ENCODE measurements around the gene TLCD3B.
"Not testable (repeated sequence)": the region's sequence is repeated elsewhere in the genome, so short reads cannot be mapped to it uniquely, and the experiment has no call there.

The TLCD3B gene

GRCh38 chr16:30054959-30055553 lies 24.0 kb upstream of the TLCD3B start:
- H3K27ac ChIP-seq (ENCODE audit: low read length) = no peak overlapping the region
- H3K9me3 ChIP-seq (ENCODE audit: insufficient read depth, low read depth, low read length) = no peaks in the 10 kb centered on the region
- no peaks in the 10 kb centered on the region for H3K36me3 ChIP-seq (ENCODE audit: insufficient read depth, low read depth, low read length)
- H3K4me3 ChIP-seq (ENCODE audit: low read length) = no peak overlapping the region
- no peaks in the 10 kb centered on the region; the same call in 1 of the 2 replicates for H3K27me3 ChIP-seq (ENCODE audit: insufficient read depth, low read length)
- H3K4me1 ChIP-seq (ENCODE audit: insufficient read depth, low read length) = no peaks in the 10 kb centered on the region
- H3K9ac ChIP-seq (ENCODE audit: low read depth, low read length) = no peak overlapping the region

DNA sequence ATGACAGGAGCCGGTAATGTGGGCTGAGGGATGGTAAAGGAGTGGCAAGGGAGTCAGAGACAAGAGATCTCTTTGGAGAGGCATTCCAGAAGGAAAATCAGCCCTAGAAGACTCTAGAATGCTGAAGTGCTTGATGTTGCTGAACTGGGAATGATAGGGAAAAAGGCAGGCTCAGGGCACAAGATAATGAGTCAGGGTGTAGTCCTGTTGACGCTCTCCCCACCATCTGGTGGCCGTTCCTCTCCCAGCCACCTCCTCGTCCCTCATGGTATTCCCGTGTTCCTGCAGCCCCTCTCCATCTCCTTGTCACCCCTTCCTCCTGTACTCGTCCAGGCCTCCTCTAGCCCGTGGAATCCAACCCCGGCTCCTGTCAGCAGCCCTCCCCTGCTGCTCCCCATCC lies 23.4 kb upstream of the TLCD3B start:
- no peak overlapping the region for H3K9ac ChIP-seq (ENCODE audit: low read depth, low read length)
- no peak overlapping the region for H3K27ac ChIP-seq (ENCODE audit: low read length)
- no peak overlapping the region for H3K4me3 ChIP-seq (ENCODE audit: low read length)
- H3K9me3 ChIP-seq (ENCODE audit: insufficient read depth, low read depth, low read length) = no peaks in the 10 kb centered on the region
- H3K27me3 ChIP-seq (ENCODE audit: insufficient read depth, low read length) = no peaks in the 10 kb centered on the region; the same call in 1 of the 2 replicates
- H3K4me1 ChIP-seq (ENCODE audit: insufficient read depth, low read length) = no peaks in the 10 kb centered on the region
- H3K36me3 ChIP-seq (ENCODE audit: insufficient read depth, low read depth, low read length) = no peaks in the 10 kb centered on the region

- H3K36me3 ChIP-seq (ENCODE audit: insufficient read depth, low read depth, low read length) = no peaks in the 10 kb centered on the region
- no peaks in the 10 kb centered on the region for H3K9me3 ChIP-seq (ENCODE audit: insufficient read depth, low read depth, low read length)
- no peaks in the 10 kb centered on the region for H3K4me1 ChIP-seq (ENCODE audit: insufficient read depth, low read length)
- H3K4me3 ChIP-seq (ENCODE audit: low read length) = peak overlapping the region; percentile 82
- no peak overlapping the region for H3K27ac ChIP-seq (ENCODE audit: low read length)
- H3K9ac ChIP-seq (ENCODE audit: low read depth, low read length) = peak overlapping the region; percentile 75; the same call in 1 of the 2 replicates
- H3K27me3 ChIP-seq (ENCODE audit: insufficient read depth, low read length) = no peaks in the 10 kb centered on the region; the same call in 1 of the 2 replicates
Observed at GRCh38 chr16:30053376-30054015, 22.4 kb upstream of the TLCD3B start.

GRCh38 chr16:30052671-30053372 lies 21.8 kb upstream of the TLCD3B start:
- no peak overlapping the region for H3K27ac ChIP-seq (ENCODE audit: low read length)
- H3K27me3 ChIP-seq (ENCODE audit: insufficient read depth, low read length) = no peaks in the 10 kb centered on the region; the same call in 1 of the 2 replicates
- no peaks in the 10 kb centered on the region for H3K36me3 ChIP-seq (ENCODE audit: insufficient read depth, low read depth, low read length)
- no peaks in the 10 kb centered on the region for H3K4me1 ChIP-seq (ENCODE audit: insufficient read depth, low read length)
- H3K4me3 ChIP-seq (ENCODE audit: low read length) = peak overlapping the region; percentile 82
- peak overlapping the region; percentile 75; the same call in 1 of the 2 replicates for H3K9ac ChIP-seq (ENCODE audit: low read depth, low read length)
- no peaks in the 10 kb centered on the region for H3K9me3 ChIP-seq (ENCODE audit: insufficient read depth, low read depth, low read length)

DNA sequence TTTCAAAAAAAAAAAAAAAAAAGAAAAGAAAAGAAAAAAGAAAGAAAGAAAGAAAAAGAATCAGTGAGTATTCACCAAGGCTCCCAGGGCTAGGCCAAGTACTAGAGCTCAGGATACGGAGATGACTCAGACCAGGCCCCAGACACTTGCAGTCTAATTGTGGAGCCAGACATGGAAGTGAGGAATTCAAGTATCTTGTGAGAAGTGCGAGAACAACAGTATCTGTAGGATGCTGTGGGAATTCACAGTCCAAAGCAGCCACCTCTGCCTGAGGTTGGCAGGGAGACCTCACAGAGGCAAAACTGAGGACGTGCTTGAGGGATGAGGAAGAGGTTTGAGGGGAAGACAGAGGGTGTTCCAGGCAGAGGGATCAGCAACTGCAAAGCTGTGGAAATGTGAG lies 20.4 kb upstream of the TLCD3B start:
- H3K9me3 ChIP-seq (ENCODE audit: insufficient read depth, low read depth, low read length) = no peaks in the 10 kb centered on the region
- no peaks in the 10 kb centered on the region for H3K4me1 ChIP-seq (ENCODE audit: insufficient read depth, low read length)
- no peaks in the 10 kb centered on the region; the same call in 1 of the 2 replicates for H3K27me3 ChIP-seq (ENCODE audit: insufficient read depth, low read length)
- no peak overlapping the region for H3K4me3 ChIP-seq (ENCODE audit: low read length)
- no peak overlapping the region for H3K9ac ChIP-seq (ENCODE audit: low read depth, low read length)
- no peaks in the 10 kb centered on the region for H3K36me3 ChIP-seq (ENCODE audit: insufficient read depth, low read depth, low read length)
- H3K27ac ChIP-seq (ENCODE audit: low read length) = no peak overlapping the region

- H3K9ac ChIP-seq (ENCODE audit: low read depth, low read length) = no peak overlapping the region
- no peaks in the 10 kb centered on the region for H3K9me3 ChIP-seq (ENCODE audit: insufficient read depth, low read depth, low read length)
- no peaks in the 10 kb centered on the region for H3K36me3 ChIP-seq (ENCODE audit: insufficient read depth, low read depth, low read length)
- no peak overlapping the region for H3K4me3 ChIP-seq (ENCODE audit: low read length)
- H3K27ac ChIP-seq (ENCODE audit: low read length) = no peak overlapping the region
- H3K4me1 ChIP-seq (ENCODE audit: insufficient read depth, low read length) = no peaks in the 10 kb centered on the region
- no peaks in the 10 kb centered on the region; the same call in 1 of the 2 replicates for H3K27me3 ChIP-seq (ENCODE audit: insufficient read depth, low read length)
Observed at GRCh38 chr16:30049871-30050270, 18.8 kb upstream of the TLCD3B start.

GRCh38 chr16:30046588-30046987 lies 15.5 kb upstream of the TLCD3B start:
- Histone ChIP-seq H3K36me3 (ENCODE audit: insufficient read depth, low read depth, low read length) (no peaks in the 10 kb centered on the region), H3K4me3 (ENCODE audit: low read length) (no peak overlapping the region), H3K9me3 (ENCODE audit: insufficient read depth, low read depth, low read length) (no peaks in the 10 kb centered on the region), H3K4me1 (ENCODE audit: insufficient read depth, low read length) (no peaks in the 10 kb centered on the region), H3K27me3 (ENCODE audit: insufficient read depth, low read length) (no peaks in the 10 kb centered on the region), H3K9ac (ENCODE audit: low read depth, low read length) (no peak overlapping the region), H3K27ac (ENCODE audit: low read length) (no peak overlapping the region)

- Histone ChIP-seq H3K9me3 (ENCODE audit: insufficient read depth, low read depth, low read length) (no peaks in the 10 kb centered on the region), H3K9ac (ENCODE audit: low read depth, low read length) (no peak overlapping the region), H3K4me3 (ENCODE audit: low read length) (no peak overlapping the region), H3K27me3 (ENCODE audit: insufficient read depth, low read length) (no peaks in the 10 kb centered on the region), H3K27ac (ENCODE audit: low read length) (no peak overlapping the region), H3K36me3 (ENCODE audit: insufficient read depth, low read depth, low read length) (no peaks in the 10 kb centered on the region), H3K4me1 (ENCODE audit: insufficient read depth, low read length) (no peaks in the 10 kb centered on the region)
Observed at GRCh38 chr16:30046178-30046577, 15.1 kb upstream of the TLCD3B start.

DNA sequence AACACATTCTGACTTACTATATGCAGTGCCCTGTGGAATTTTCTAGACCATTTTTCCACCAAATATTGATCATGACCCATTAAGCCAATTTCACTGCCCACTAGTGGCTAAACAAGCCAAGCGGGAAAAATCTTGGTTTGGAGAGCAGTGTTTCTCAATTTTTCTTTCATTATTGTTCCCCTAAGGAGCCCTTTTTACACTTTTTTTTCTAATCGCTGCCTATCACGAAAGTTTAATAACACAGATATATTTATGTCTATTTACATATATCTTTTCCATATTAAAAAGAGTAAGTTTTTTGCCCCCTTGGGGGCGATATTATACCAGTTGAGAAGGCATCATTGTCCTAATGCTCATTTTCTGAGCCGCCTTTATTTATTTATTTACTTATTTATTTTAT lies 10.8 kb upstream of the TLCD3B start:
- Histone ChIP-seq H3K36me3 (ENCODE audit: insufficient read depth, low read depth, low read length) (no peaks in the 10 kb centered on the region), H3K27ac (ENCODE audit: low read length) (no peak overlapping the region), H3K4me1 (ENCODE audit: insufficient read depth, low read length) (no peaks in the 10 kb centered on the region), H3K27me3 (ENCODE audit: insufficient read depth, low read length) (no peaks in the 10 kb centered on the region), H3K4me3 (ENCODE audit: low read length) (no peak overlapping the region), H3K9me3 (ENCODE audit: insufficient read depth, low read depth, low read length) (no peaks in the 10 kb centered on the region), H3K9ac (ENCODE audit: low read depth, low read length) (no peak overlapping the region)

DNA sequence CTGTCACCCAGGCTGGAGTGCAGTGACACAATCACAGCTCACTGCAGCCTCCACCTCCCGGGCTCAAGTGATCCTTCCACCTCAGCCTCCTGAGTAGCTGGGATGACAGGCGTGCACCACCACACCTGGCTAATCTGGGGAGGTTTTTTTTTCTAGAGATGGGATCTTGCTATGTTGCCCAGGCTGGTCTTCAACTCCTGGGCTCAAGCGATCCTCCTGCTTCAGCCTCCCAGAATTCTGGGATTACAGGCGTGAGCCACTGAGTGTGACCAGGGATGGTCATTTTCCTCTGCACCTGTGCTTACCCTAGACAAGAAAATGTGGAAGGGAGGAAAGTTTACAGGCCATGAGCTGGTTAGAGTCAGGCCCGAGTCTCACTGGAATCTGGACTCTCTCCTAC lies 9.6 kb upstream of the TLCD3B start:
- not testable (repeated sequence) for H3K9ac ChIP-seq (ENCODE audit: low read depth, low read length); H3K4me1 ChIP-seq (ENCODE audit: insufficient read depth, low read length); H3K9me3 ChIP-seq (ENCODE audit: insufficient read depth, low read depth, low read length); H3K27ac ChIP-seq (ENCODE audit: low read length); H3K36me3 ChIP-seq (ENCODE audit: insufficient read depth, low read depth, low read length); H3K4me3 ChIP-seq (ENCODE audit: low read length); H3K27me3 ChIP-seq (ENCODE audit: insufficient read depth, low read length)

GRCh38 chr16:30040221-30040620 lies 9.2 kb upstream of the TLCD3B start:
- no peak overlapping the region for H3K4me3 ChIP-seq (ENCODE audit: low read length)
- H3K9ac ChIP-seq (ENCODE audit: low read depth, low read length) = no peak overlapping the region
- no peaks in the 10 kb centered on the region for H3K4me1 ChIP-seq (ENCODE audit: insufficient read depth, low read length)
- no peaks in the 10 kb centered on the region for H3K9me3 ChIP-seq (ENCODE audit: insufficient read depth, low read depth, low read length)
- H3K27ac ChIP-seq (ENCODE audit: low read length) = no peak overlapping the region
- peaks cover 11% of the 10 kb centered on the region for H3K27me3 ChIP-seq (ENCODE audit: insufficient read depth, low read length)
- H3K36me3 ChIP-seq (ENCODE audit: insufficient read depth, low read depth, low read length) = no peaks in the 10 kb centered on the region

GRCh38 chr16:30033270-30033669 lies 2.2 kb upstream of the TLCD3B start:
- no peaks in the 10 kb centered on the region for H3K9me3 ChIP-seq (ENCODE audit: insufficient read depth, low read depth, low read length)
- peaks cover 11% of the 10 kb centered on the region; the same call in 1 of the 2 replicates for H3K4me1 ChIP-seq (ENCODE audit: insufficient read depth, low read length)
- H3K36me3 ChIP-seq (ENCODE audit: insufficient read depth, low read depth, low read length) = no peaks in the 10 kb centered on the region
- peaks cover 47% of the 10 kb centered on the region for H3K27me3 ChIP-seq (ENCODE audit: insufficient read depth, low read length)
- H3K4me3 ChIP-seq (ENCODE audit: low read length) = no peak overlapping the region
- H3K9ac ChIP-seq (ENCODE audit: low read depth, low read length) = no peak overlapping the region
- no peak overlapping the region for H3K27ac ChIP-seq (ENCODE audit: low read length)

All from iPS-20b (cell line).